Tibial nerve (tissue), 4 donors: Measurements from ENCODE around the gene MRPL2. TPM values are rescaled to one million over a fixed set of nuclear protein-coding genes. Genes with fewer than 3 reads are reported as not detected.

ENCODE experiments used
- DNase-seq, 2 donors: peaks; one replicate each; pipeline ENCODE4 v3.0.0-alpha.2; 2019; ENCODE audit warnings: low spot score in 2 of 2
- H3K27ac ChIP-seq, 4 donors: fragments of 200-600 bp; sonication (generic) in 3 of 4; one replicate each; pipeline ENCODE4 v1.5.1; 2017 to 2019; ENCODE audit warnings: mild to moderate bottlenecking in 1 of 4
- H3K27me3 ChIP-seq, 2 donors: fragments of 200-600 bp; sonication (generic) in 1 of 2; one replicate each; pipeline versions ENCODE4 v1.5.1 to v1.6.0; 2017 to 2019
- H3K36me3 ChIP-seq, 3 donors: fragments of 200-600 bp; sonication (generic); one replicate each; pipeline ENCODE4 v1.5.1; 2018 to 2019
- H3K4me1 ChIP-seq, 4 donors: fragments of 200-600 bp; sonication (generic) in 3 of 4; one replicate each; pipeline ENCODE4 v1.5.1; 2017 to 2019
- H3K4me3 ChIP-seq, 4 donors: fragments of 200-600 bp; sonication (generic) in 3 of 4; one replicate each; pipeline ENCODE4 v1.5.1; 2017 to 2019; ENCODE audit warnings: mild to moderate bottlenecking in 1 of 4, moderate library complexity in 1 of 4
- H3K9me3 ChIP-seq, 4 donors: fragments of 200-600 bp; sonication (generic) in 3 of 4; one replicate each; pipeline ENCODE4 v1.5.1; 2017 to 2019
- EP300 ChIP-seq, 2 donors: sonication (generic); formaldehyde crosslinking; IDR thresholded peaks; one replicate each; pipeline ENCODE4 v1.6.1; 2017; ENCODE audit warnings: antibody characterized with exemption in 2 of 2, mild to moderate bottlenecking in 1 of 2
- POLR2A ChIP-seq, 2 donors: fragments of 450-650 bp; IDR thresholded peaks; one replicate each; pipeline ENCODE4 v1.6.1; 2017; ENCODE audit warnings: antibody characterized with exemption in 2 of 2, mild to moderate bottlenecking in 2 of 2, moderate library complexity in 2 of 2
- WGBS, 2 donors: methylation state at CpG; one replicate each; pipeline ENCODE4 v1.1.5; 2018; 5-methylcytosine and 5-hydroxymethylcytosine counted together
- total RNA-seq, 4 donors: library from RNA; depleted of rRNA; stranded (reverse); fragments of >200 nt; gene quantifications; one replicate each; pipeline ENCODE4 v1.1.0, GENCODE V29; 2016
- TF ChIP-seq, protein P1 (sequence below), 5 experiments: fragments of 200-600 bp in 3 of 5; fragments of 450-650 bp in 2 of 5; sonication (generic) in 3 of 5; IDR thresholded peaks; one replicate each; pipeline ENCODE4 v1.5.1; 2016 to 2019; ENCODE audit warnings: antibody characterized with exemption in 5 of 5, mild to moderate bottlenecking in 3 of 5, moderate library complexity in 2 of 5

The MRPL2 gene
- total RNA-seq, 4 donors from 2014 or later, result 8.4 to 17.3 (median 11.6) TPM

DNA sequence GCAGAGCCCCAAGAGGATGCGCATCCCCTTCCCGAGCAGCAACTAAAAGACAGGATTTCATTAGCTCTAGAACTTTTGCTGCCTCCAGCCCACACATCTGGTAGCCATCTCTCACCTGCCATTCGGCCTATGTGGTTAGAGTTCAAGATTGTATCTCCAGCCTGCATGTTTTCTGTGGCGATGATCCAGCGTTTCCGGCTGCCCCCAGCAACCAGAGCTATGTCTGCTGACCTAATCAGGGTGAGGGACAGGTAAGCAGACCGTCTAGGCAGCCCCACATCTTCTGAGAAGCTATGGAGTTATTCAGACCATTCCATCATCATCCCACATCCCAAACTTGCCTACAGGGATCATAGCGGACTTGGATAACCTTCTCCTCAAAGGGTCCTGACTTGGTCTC, 3.3 kb downstream of the MRPL2 start:
- H3K4me1 ChIP-seq, result peaks cover 0 to 61% (median 35%) of the 10 kb centered on the region in 4 donors
- no peaks in the 10 kb centered on the region for H3K9me3 ChIP-seq
- H3K27ac ChIP-seq, result no peak overlapping the region
- peaks cover 0 to 36% (median 0%) of the 10 kb centered on the region in 3 donors for H3K36me3 ChIP-seq
- H3K27me3 ChIP-seq, result no peaks in the 10 kb centered on the region
- no peak overlapping the region for H3K4me3 ChIP-seq
- no peak for TF ChIP-seq EP300 (IDR thresholded peaks at IDR 0.05)
- TF ChIP-seq, protein P1, sequence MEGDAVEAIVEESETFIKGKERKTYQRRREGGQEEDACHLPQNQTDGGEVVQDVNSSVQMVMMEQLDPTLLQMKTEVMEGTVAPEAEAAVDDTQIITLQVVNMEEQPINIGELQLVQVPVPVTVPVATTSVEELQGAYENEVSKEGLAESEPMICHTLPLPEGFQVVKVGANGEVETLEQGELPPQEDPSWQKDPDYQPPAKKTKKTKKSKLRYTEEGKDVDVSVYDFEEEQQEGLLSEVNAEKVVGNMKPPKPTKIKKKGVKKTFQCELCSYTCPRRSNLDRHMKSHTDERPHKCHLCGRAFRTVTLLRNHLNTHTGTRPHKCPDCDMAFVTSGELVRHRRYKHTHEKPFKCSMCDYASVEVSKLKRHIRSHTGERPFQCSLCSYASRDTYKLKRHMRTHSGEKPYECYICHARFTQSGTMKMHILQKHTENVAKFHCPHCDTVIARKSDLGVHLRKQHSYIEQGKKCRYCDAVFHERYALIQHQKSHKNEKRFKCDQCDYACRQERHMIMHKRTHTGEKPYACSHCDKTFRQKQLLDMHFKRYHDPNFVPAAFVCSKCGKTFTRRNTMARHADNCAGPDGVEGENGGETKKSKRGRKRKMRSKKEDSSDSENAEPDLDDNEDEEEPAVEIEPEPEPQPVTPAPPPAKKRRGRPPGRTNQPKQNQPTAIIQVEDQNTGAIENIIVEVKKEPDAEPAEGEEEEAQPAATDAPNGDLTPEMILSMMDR (IDR thresholded peaks at IDR 0.05), result no peak
- TF ChIP-seq POLR2A (IDR thresholded peaks at IDR 0.05), result no peak
- 82 to 83% methylated on average over 7 to 8 of the region's 8 CpGs for WGBS, 2 donors
- DNase-seq, result no peak

DNA sequence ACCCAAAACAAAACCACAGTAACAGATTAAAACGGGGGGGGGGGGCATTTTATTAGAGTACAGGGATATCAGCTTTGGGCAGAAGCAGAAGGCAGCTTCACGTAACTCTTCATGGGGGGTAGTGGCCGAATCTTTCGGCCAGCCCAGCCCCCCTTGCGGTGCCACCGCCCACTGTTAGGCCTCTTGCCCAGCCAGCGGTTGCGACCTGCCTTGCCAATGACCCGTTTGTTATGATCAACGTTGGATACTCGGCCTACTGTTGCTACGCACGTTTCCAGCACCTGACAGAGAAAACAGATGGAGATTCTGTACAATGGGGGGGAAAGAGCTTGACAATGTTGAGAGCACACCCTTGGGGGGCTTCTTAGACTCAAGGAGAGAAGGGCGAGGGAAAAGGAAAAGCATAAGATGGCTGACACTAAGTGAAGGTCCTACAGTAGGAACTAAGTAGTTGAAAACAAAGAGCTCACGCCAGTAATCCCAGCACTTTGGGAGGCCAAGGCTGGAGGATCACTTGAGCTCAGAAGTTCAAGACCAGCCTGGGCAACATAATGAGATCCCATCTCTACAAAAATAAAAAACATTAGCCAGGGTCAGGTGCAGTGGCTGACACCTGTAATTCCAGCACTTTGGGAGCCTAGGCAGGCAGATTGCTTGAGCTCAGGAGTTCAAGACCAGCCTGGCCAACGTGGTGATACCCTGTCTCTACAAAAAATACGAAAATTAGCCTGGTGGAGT, 4.9 kb downstream of the MRPL2 start:
- no peaks in the 10 kb centered on the region for H3K27me3 ChIP-seq
- peaks cover 0 to 52% (median 0%) of the 10 kb centered on the region in 3 donors for H3K36me3 ChIP-seq
- WGBS, 2 donors, result 50 to 59% methylated on average over 17 of the region's 17 CpGs
- no peak for DNase-seq
- TF ChIP-seq, protein P1 (IDR thresholded peaks at IDR 0.05), result no peak
- TF ChIP-seq EP300 (IDR thresholded peaks at IDR 0.05) (no peak), POLR2A (IDR thresholded peaks at IDR 0.05) (no peak)
- H3K4me3 ChIP-seq, result peak overlapping the region; percentile 69 to 79 (median 74)
- peaks cover 0 to 55% (median 23%) of the 10 kb centered on the region in 4 donors for H3K4me1 ChIP-seq
- H3K9me3 ChIP-seq, result no peaks in the 10 kb centered on the region
- H3K27ac ChIP-seq, result peak overlapping the region; percentile 82 to 95 (median 94)

DNA sequence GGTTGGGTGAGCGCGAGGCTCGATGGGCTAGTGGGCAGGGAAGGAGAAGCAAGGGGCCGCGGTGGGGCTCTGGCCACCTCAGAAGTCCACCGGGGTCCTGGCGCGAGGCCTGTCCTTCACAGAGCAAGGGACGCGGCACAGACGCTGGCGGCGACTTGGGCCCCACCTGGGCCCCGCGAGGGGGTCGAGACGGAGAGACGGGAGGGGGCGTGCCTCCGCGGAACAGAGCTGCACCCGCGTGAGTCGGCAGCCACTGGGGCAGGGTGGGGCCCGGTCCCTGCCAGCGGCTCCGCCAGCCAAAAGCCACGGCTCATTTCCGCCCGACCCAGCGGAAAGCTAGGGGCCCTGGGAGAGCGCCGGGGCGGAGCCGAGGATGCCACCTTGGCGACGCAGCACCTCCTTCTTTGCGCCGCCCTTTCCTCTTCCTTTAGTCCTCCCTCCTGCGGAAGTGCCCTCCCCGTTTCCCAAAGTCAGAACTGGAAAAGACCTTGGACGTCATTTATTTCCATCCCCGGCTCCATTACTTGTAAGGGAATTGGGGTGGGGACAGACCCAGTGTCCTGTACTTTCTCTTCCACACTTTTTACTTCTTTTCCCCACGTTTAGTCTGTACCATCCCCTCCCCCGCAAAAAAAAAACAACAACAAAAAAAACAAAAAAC, 5.6 kb downstream of the MRPL2 start, which contains the start of gene CUL7:
TSS of gene CUL7 (minus strand) at position 307 of the 661 bp plus-strand sequence. CDS start 1,063 bp downstream, outside the sequence.
- Histone ChIP-seq H3K4me1 (peaks cover 0 to 54% (median 22%) of the 10 kb centered on the region in 4 donors), H3K27me3 (no peaks in the 10 kb centered on the region), H3K27ac (peak within 1 kb of the TSS; percentile 82 to 95 (median 94)), H3K4me3 (peak within 1 kb of the TSS; percentile 69 to 79 (median 74)), H3K36me3 (peaks cover 0 to 59% (median 0%) of the 10 kb centered on the region in 3 donors), H3K9me3 (no peaks in the 10 kb centered on the region)
- 1 to 2% methylated on average over 26 to 39 of the region's 45 CpGs for WGBS, 2 donors
- TF ChIP-seq POLR2A (IDR thresholded peaks at IDR 0.05) (peak; percentile 74 to 77), EP300 (IDR thresholded peaks at IDR 0.05) (peak; percentile 77 to 91)
- TF ChIP-seq, protein P1 (IDR thresholded peaks at IDR 0.05), result peak in 1 of 5 experiments; percentile 24
- peak; percentile 86 to 87 for DNase-seq

DNA sequence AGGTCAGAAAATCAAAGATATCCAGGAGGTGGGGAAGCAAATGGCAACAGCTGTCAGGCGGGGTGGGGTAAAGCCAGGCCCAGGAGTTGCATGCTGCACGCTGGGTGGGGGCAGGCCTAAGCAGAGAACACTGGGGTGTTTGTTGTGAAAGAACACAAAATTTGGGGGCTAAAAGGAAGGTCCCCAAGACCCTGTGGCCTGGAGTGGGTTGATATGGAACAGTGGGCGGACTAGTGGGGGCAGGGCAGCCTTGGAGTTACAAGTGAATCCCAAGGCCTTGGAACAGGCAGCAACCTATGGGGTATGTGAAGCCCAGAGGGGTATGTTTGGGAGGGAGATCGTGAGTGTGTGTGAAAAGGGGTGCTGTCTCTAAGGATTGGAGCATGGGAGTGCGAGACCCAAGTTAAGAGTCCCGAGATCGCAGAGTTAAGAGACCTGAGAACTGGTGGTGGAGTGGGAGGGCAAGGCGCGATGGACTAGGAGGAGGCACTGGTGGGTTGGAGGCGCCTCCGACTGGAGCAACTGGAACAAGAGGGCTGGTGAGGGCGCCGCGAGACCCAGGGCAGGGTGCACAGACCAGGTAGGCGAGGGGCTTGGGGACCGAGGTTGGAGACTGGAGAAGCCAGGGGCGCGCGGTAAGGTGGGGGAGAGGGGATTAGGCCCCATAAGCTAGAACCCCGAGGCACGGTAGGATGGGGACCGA, 6.2 kb downstream of the MRPL2 start:
- Histone ChIP-seq H3K36me3 (peaks cover 0 to 65% (median 0%) of the 10 kb centered on the region in 3 donors), H3K27me3 (no peaks in the 10 kb centered on the region), H3K4me3 (peak overlapping the region; percentile 69 to 79 (median 74)), H3K9me3 (no peaks in the 10 kb centered on the region), H3K4me1 (peaks cover 0 to 47% (median 15%) of the 10 kb centered on the region in 4 donors), H3K27ac (peak overlapping the region; percentile 82 to 95 (median 94))
- WGBS, 2 donors, result 11% methylated on average over 22 of the region's 22 CpGs
- DNase-seq, result peak in 1 of 2 donors; percentile 19
- TF ChIP-seq, protein P1 (IDR thresholded peaks at IDR 0.05), result no peak
- no peak for TF ChIP-seq EP300 (IDR thresholded peaks at IDR 0.05)
- TF ChIP-seq POLR2A (IDR thresholded peaks at IDR 0.05), result no peak
